DOHH2 (cell line): ENCODE data around the gene ADCY5.

Source experiments
- H3F3A ChIP-seq: fragments of 200-600 bp; sonication (generic), shearing (Covaris generic); 2 replicates; pipeline ENCODE4 v1.6.0; 2016; ENCODE audit warnings: antibody characterized with exemption, mild to moderate bottlenecking; ENCODE audit not compliant: control insufficient read depth, insufficient read depth
- H3K27ac ChIP-seq: fragments of 200-600 bp; sonication (generic); 2 replicates; pipeline ENCODE4 v1.5.1; 2014; ENCODE audit warnings: low read depth, mild to moderate bottlenecking, low read length, moderate library complexity
- H3K27me3 ChIP-seq: fragments of 200-600 bp; sonication (generic); 2 replicates; pipeline ENCODE4 v1.6.1; 2014; ENCODE audit warnings: mild to moderate bottlenecking, low read length, mixed read lengths; ENCODE audit not compliant: control insufficient read depth
- H3K36me3 ChIP-seq: fragments of 200-600 bp; sonication (generic); 2 replicates; pipeline ENCODE4 v1.6.1; 2014; ENCODE audit warnings: mild to moderate bottlenecking, low read length, moderate library complexity, mixed read lengths; ENCODE audit not compliant: control insufficient read depth
- H3K4me1 ChIP-seq: fragments of 200-600 bp; sonication (generic); 2 replicates; pipeline ENCODE4 v1.6.1; 2014; ENCODE audit warnings: mild to moderate bottlenecking, low read length, mixed read lengths; ENCODE audit not compliant: control insufficient read depth
- H3K4me2 ChIP-seq: fragments of 200-600 bp; sonication (generic); 2 replicates; pipeline ENCODE4 v1.6.0; 2014; ENCODE audit warnings: mild to moderate bottlenecking, low read length, moderate library complexity
- H3K4me3 ChIP-seq: fragments of 200-600 bp; sonication (generic); 2 replicates; pipeline ENCODE4 v1.5.1; 2014; ENCODE audit warnings: mild to moderate bottlenecking, low read length, mixed read lengths
- H3K79me2 ChIP-seq: fragments of 200-600 bp; sonication (generic); 2 replicates; pipeline ENCODE4 v1.6.1; 2014; ENCODE audit warnings: mild to moderate bottlenecking, low read length, mixed read lengths; ENCODE audit not compliant: control insufficient read depth
- H3K9me2 ChIP-seq: fragments of 200-600 bp; sonication (generic); replicated peaks from 2 replicates; pipeline ENCODE4 v1.6.1; 2014; ENCODE audit warnings: mild to moderate bottlenecking, low read length, mixed read lengths; ENCODE audit not compliant: control insufficient read depth
- H3K9me3 ChIP-seq: fragments of 200-600 bp; sonication (generic); 2 replicates; pipeline ENCODE4 v1.6.1; 2014; ENCODE audit warnings: antibody characterized with exemption, low read length, mixed read lengths; ENCODE audit not compliant: control insufficient read depth, insufficient read depth
- H4K20me1 ChIP-seq: fragments of 200-600 bp; sonication (generic); 2 replicates; pipeline ENCODE4 v1.6.0; 2014; ENCODE audit warnings: low read depth, mild to moderate bottlenecking, antibody characterized with exemption, low read length, moderate library complexity; ENCODE audit not compliant: control insufficient read depth, insufficient read depth
- CTCF ChIP-seq: fragments of 200-600 bp; sonication (generic); IDR thresholded peaks from one replicate; pipeline ENCODE4 v1.5.1; 2014; ENCODE audit warnings: antibody characterized with exemption, mild to moderate bottlenecking, low read depth, low read length; ENCODE audit not compliant: poor library complexity, severe bottlenecking
- EZH2phosphoT487 ChIP-seq: fragments of 200-600 bp; sonication (generic); IDR thresholded peaks from 2 replicates; pipeline ENCODE4 v1.6.1; 2017; ENCODE audit warnings: borderline replicate concordance, mild to moderate bottlenecking, antibody characterized with exemption, low read length, moderate library complexity, mixed read lengths

ADCY5 gene

GRCh38 chr3:123424321-123424998 is 24.4 kb downstream of the ADCY5 start:
- H3K27me3 ChIP-seq, result 0 out of 2 replicates have a peak, but pooled peaks cover 7% of the 10 kb centered on the region
- no peak for TF ChIP-seq EZH2phosphoT487
- no peak for TF ChIP-seq CTCF
- no peaks in the 10 kb centered on the region for H4K20me1 ChIP-seq
- no peaks in the 10 kb centered on the region for H3K9me2 ChIP-seq
- no peaks in the 10 kb centered on the region for H3K9me3 ChIP-seq
- no peaks in the 10 kb centered on the region for H3K79me2 ChIP-seq
- no peak overlapping the region for H3K4me2 ChIP-seq
- no peak overlapping the region for H3K4me3 ChIP-seq
- H3K27ac ChIP-seq, result no peak overlapping the region
- no peaks in the 10 kb centered on the region for H3K4me1 ChIP-seq
- H3K36me3 ChIP-seq, result no peaks in the 10 kb centered on the region
- H3F3A ChIP-seq, result no peaks in the 10 kb centered on the region

DNA sequence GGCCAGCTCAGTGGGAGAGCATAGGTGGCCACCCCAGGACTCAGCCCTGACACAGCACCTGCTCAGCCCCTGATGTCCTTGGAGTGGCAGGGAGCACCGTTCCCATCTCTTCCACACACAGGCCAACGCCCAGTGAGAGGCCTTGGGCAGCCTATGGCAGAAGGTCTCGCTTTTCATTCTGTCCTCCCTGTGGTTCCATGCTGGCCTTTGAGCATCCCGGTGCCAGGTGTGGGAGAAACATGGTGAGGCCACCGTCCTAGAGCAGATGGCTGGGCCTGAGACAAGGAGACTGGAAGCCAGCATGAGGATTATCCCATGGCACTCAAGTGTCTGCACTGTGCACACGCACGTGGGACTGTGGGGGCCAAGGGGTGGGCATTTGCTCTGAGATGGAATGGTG is 25.1 kb downstream of the ADCY5 start:
- no peaks in the 10 kb centered on the region for H3K79me2 ChIP-seq
- H3K4me1 ChIP-seq, result no peaks in the 10 kb centered on the region
- H3F3A ChIP-seq, result no peaks in the 10 kb centered on the region
- no peaks in the 10 kb centered on the region for H3K9me3 ChIP-seq
- H3K9me2 ChIP-seq, result no peaks in the 10 kb centered on the region
- H3K27ac ChIP-seq, result no peak overlapping the region
- no peaks in the 10 kb centered on the region for H3K36me3 ChIP-seq
- no peak overlapping the region for H3K4me3 ChIP-seq
- TF ChIP-seq CTCF (no peak), EZH2phosphoT487 (no peak)
- H3K27me3 ChIP-seq, result 0 out of 2 replicates have a peak, but pooled peaks cover 7% of the 10 kb centered on the region
- H4K20me1 ChIP-seq, result no peaks in the 10 kb centered on the region
- H3K4me2 ChIP-seq, result no peak overlapping the region

- Histone ChIP-seq H3K4me3 (no peak overlapping the region), H3F3A (no peaks in the 10 kb centered on the region), H3K4me1 (no peaks in the 10 kb centered on the region), H3K4me2 (no peak overlapping the region), H3K27ac (no peak overlapping the region), H3K9me2 (no peaks in the 10 kb centered on the region), H3K36me3 (no peaks in the 10 kb centered on the region), H3K9me3 (no peaks in the 10 kb centered on the region), H3K27me3 (0 out of 2 replicates have a peak, but pooled peaks cover 7% of the 10 kb centered on the region), H4K20me1 (no peaks in the 10 kb centered on the region), H3K79me2 (no peaks in the 10 kb centered on the region)
- no peak for TF ChIP-seq CTCF
- TF ChIP-seq EZH2phosphoT487, result no peak
Observed at GRCh38 chr3:123423031-123423430, 25.9 kb downstream of the ADCY5 start.
